Left lung (tissue), 10 donors: ENCODE measurements around the gene AKAP13. TPM values are rescaled to one million over a fixed set of nuclear protein-coding genes. Genes with fewer than 3 reads are reported as not detected.

Experiments used
- ATAC-seq: fragments of 200-7000 bp; cut with Tn5 transposase; one replicate; pipeline ENCODE4 v1.9.1; 2020; ENCODE audit warnings: moderate library complexity
- DNase-seq, 4 donors: peaks; one replicate each; pipeline ENCODE4 v3.0.0-alpha.2; 2013 to 2020
- H3K27ac ChIP-seq, 2 donors: fragments of 200-600 bp; sonication (generic) in 1 of 2; one replicate each; pipeline versions ENCODE4 v1.5.0 to v1.8.0; 2020 to 2021
- H3K27me3 ChIP-seq, 2 donors: fragments of 200-600 bp; sonication (generic) in 1 of 2; one replicate each; pipeline versions ENCODE4 v1.5.0 to v1.8.0; 2020 to 2021
- H3K36me3 ChIP-seq, 2 donors: fragments of 200-600 bp; sonication (generic) in 1 of 2; one replicate each; pipeline versions ENCODE4 v1.5.0 to v1.8.0; 2020 to 2021
- H3K4me1 ChIP-seq, 2 donors: fragments of 200-600 bp; one replicate each; pipeline ENCODE4 v1.8.0; 2021
- H3K4me3 ChIP-seq, 2 donors: fragments of 200-600 bp; sonication (generic) in 1 of 2; one replicate each; pipeline versions ENCODE4 v1.5.0 to v1.8.0; 2020 to 2021; ENCODE audit warnings: mild to moderate bottlenecking in 1 of 2
- H3K9me3 ChIP-seq, 2 donors: fragments of 200-600 bp; sonication (generic) in 1 of 2; one replicate each; pipeline versions ENCODE4 v1.5.0 to v1.8.0; 2020 to 2021
- CTCF ChIP-seq, 2 donors: fragments of 200-600 bp; sonication (generic) in 1 of 2; IDR thresholded peaks; one replicate each; pipeline versions ENCODE4 v1.5.0 to v1.8.0; 2021; ENCODE audit warnings: antibody characterized with exemption in 2 of 2
- intact Hi-C, 2 donors: fragments of 100-400 bp; cut with DNase I; formaldehyde crosslinking; loops; one replicate each; pipeline versions ENCODE4 v1.11.2 to v1.14.2; 2022
- polyA plus RNA-seq, 6 donors: library from polyadenylated mRNA; unstranded; fragments of 120-200 nt; gene quantifications; one replicate each; pipeline ENCODE4 v1.2.1, GENCODE V29; 2013; ENCODE audit not compliant: insufficient read length in 6 of 6
- total RNA-seq, 2 donors: library from RNA; stranded (reverse); fragmentation: NEBNext Ultra II Directional; extraction: Animal tissue kit (Norgen Biotek cat#: 25700); gene quantifications; one replicate each; pipeline ENCODE4 v1.2.1, GENCODE V29; 2021
- donor health status: DM: no; HTN: yes; CAD: no.
- donor health status: DM: no; HTN: no; CAD: no.

AKAP13 gene
- total and polyA plus RNA-seq, 8 donors, result 93.6 to 346 (median 102) TPM

- no peaks in the 10 kb centered on the region for H3K27me3 ChIP-seq
- H3K36me3 ChIP-seq, result peaks cover 0 to 98% of the 10 kb centered on the region in 2 donors
- no peak overlapping the region for H3K27ac ChIP-seq
- H3K9me3 ChIP-seq, result no peaks in the 10 kb centered on the region
- intact Hi-C loops, result loop anchor here in 1 of 2 donors (10.0 kb wide), 1 partner anchor 91 kb away; no protein-coding TSS in a partner anchor
- no peak for TF ChIP-seq CTCF (IDR thresholded peaks at IDR 0.05)
- H3K4me3 ChIP-seq, result no peak overlapping the region
- H3K4me1 ChIP-seq, result peaks cover 0 to 2% of the 10 kb centered on the region in 2 donors
- DNase-seq (no peak), ATAC-seq (no peak)
Measured at GRCh38 chr15:85743392-85744055, 363.1 kb downstream of the AKAP13 start.

- H3K36me3 ChIP-seq, result peaks cover 0 to 100% of the 10 kb centered on the region in 2 donors
- no peak for TF ChIP-seq CTCF (IDR thresholded peaks at IDR 0.05)
- no peak overlapping the region for H3K4me3 ChIP-seq
- peaks cover 4 to 7% of the 10 kb centered on the region in 2 donors for H3K4me1 ChIP-seq
- H3K27ac ChIP-seq, result no peak overlapping the region
- ATAC-seq (no peak), DNase-seq (no peak)
- no peaks in the 10 kb centered on the region for H3K9me3 ChIP-seq
- intact Hi-C loops, result loop anchor here in 1 of 2 donors (10.0 kb wide), 1 partner anchor 90 kb away; no protein-coding TSS in a partner anchor
- H3K27me3 ChIP-seq, result no peaks in the 10 kb centered on the region
Measured at GRCh38 chr15:85744579-85744978, 364.2 kb downstream of the AKAP13 start.

- H3K27ac ChIP-seq, result peak overlapping the region in 1 of 2 donors; percentile 10
- H3K36me3 ChIP-seq, result peaks cover 0 to 98% of the 10 kb centered on the region in 2 donors
- peaks cover 4 to 7% of the 10 kb centered on the region in 2 donors for H3K4me1 ChIP-seq
- peak; percentile 2 for ATAC-seq
- intact Hi-C loops, result loop anchor here in 1 of 2 donors (10.0 kb wide), 1 partner anchor 90 kb away; no protein-coding TSS in a partner anchor
- no peaks in the 10 kb centered on the region for H3K9me3 ChIP-seq
- no peak for TF ChIP-seq CTCF (IDR thresholded peaks at IDR 0.05)
- H3K27me3 ChIP-seq, result no peaks in the 10 kb centered on the region
- no peak for DNase-seq
- H3K4me3 ChIP-seq, result no peak overlapping the region
Measured at GRCh38 chr15:85745023-85745422, 364.6 kb downstream of the AKAP13 start.

GRCh38 chr15:85745525-85746150 lies 365.2 kb downstream of the AKAP13 start:
- intact Hi-C loops, result loop anchor here in 1 of 2 donors (10.0 kb wide), 1 partner anchor 89 kb away; no protein-coding TSS in a partner anchor
- H3K27ac ChIP-seq, result peak overlapping the region in 1 of 2 donors; percentile 10

More at GRCh38 chr15:85745525-85746150, 365.2 kb downstream of the AKAP13 start:
- H3K4me3 ChIP-seq, result no peak overlapping the region
- no peaks in the 10 kb centered on the region for H3K27me3 ChIP-seq
- peaks cover 8 to 9% of the 10 kb centered on the region in 2 donors for H3K4me1 ChIP-seq
- H3K9me3 ChIP-seq, result no peaks in the 10 kb centered on the region
- ATAC-seq, result no peak
- no peak for DNase-seq
- H3K36me3 ChIP-seq, result peaks cover 0 to 92% of the 10 kb centered on the region in 2 donors
- TF ChIP-seq CTCF (IDR thresholded peaks at IDR 0.05), result no peak
